GM12878 (cell line): ENCODE results near the gene ABT1. TPM values are rescaled to one million over a fixed set of nuclear protein-coding genes. Genes with fewer than 3 reads are reported as not detected.

Source experiments
- CBX5 ChIP-seq: sonication (generic); IDR thresholded peaks from 2 replicates; pipeline ENCODE4 v1.6.1; 2016; ENCODE audit warnings: low read depth, moderate library complexity, mild to moderate bottlenecking, inconsistent platforms
- CHD1 ChIP-seq: IDR thresholded peaks from 2 replicates; pipeline ENCODE4 v1.6.1; 2012; ENCODE audit warnings: low read depth, low read length, improper control_type of control experiment
- E4F1 ChIP-seq: fragments of 450-650 bp; IDR thresholded peaks from 2 replicates; pipeline ENCODE4 v1.6.1; 2018; ENCODE audit warnings: borderline replicate concordance, mild to moderate bottlenecking; ENCODE audit not compliant: partially characterized antibody
- FOXM1 ChIP-seq: IDR thresholded peaks from 2 replicates; pipeline ENCODE4 v1.6.1; 2012; ENCODE audit warnings: low read depth, mild to moderate bottlenecking, inconsistent platforms, low read length, moderate library complexity
- HDAC2 ChIP-seq: fragments of 200-600 bp; sonication (generic); IDR thresholded peaks from 2 replicates; pipeline ENCODE4 v1.6.1; 2017
- IRF5 ChIP-seq: fragments of 450-650 bp; IDR thresholded peaks from 2 replicates; pipeline ENCODE4 v1.6.1; 2017; ENCODE audit warnings: borderline replicate concordance
- LARP7 ChIP-seq: fragments of 450-650 bp; IDR thresholded peaks from 2 replicates; pipeline ENCODE4 v1.6.1; 2017; ENCODE audit warnings: mild to moderate bottlenecking
- MEF2A ChIP-seq: IDR thresholded peaks from 2 replicates; pipeline ENCODE4 v1.6.1; 2011; ENCODE audit warnings: low read depth, mild to moderate bottlenecking, low read length, moderate library complexity; ENCODE audit not compliant: insufficient read depth
- MEF2B ChIP-seq: fragments of 450-650 bp; IDR thresholded peaks from 2 replicates; pipeline ENCODE4 v1.6.1; 2018; ENCODE audit warnings: mild to moderate bottlenecking, moderate library complexity; ENCODE audit not compliant: partially characterized antibody, poor library complexity, severe bottlenecking
- MYB ChIP-seq: fragments of 150-350 bp; IDR thresholded peaks from 2 replicates; pipeline ENCODE4 v1.6.1; 2014; ENCODE audit warnings: mild to moderate bottlenecking, low read depth, low read length, borderline replicate concordance
- NR2C1 ChIP-seq: fragments of 450-650 bp; IDR thresholded peaks from 2 replicates; pipeline ENCODE4 v1.6.1; 2017; ENCODE audit warnings: antibody characterized with exemption, mild to moderate bottlenecking, moderate library complexity
- RELA ChIP-seq: fragments of 450-650 bp; IDR thresholded peaks from 2 replicates; pipeline ENCODE4 v1.8.0; 2014; ENCODE audit warnings: borderline replicate concordance; ENCODE audit not compliant: partially characterized antibody
- RUNX3 ChIP-seq: IDR thresholded peaks from 2 replicates; pipeline ENCODE4 v1.6.1; 2012; ENCODE audit warnings: low read length, inconsistent platforms
- SKIL ChIP-seq: fragments of 450-650 bp; IDR thresholded peaks from 2 replicates; pipeline ENCODE4 v1.6.1; 2017; ENCODE audit warnings: mild to moderate bottlenecking, low read depth, inconsistent platforms; ENCODE audit not compliant: poor library complexity, severe bottlenecking
- SMC3 ChIP-seq: IDR thresholded peaks from 2 replicates; pipeline ENCODE4 v1.6.1; 2011; ENCODE audit warnings: low read length, improper control_type of control experiment, borderline replicate concordance
- SREBF2 ChIP-seq: IDR thresholded peaks from 2 replicates; pipeline ENCODE4 v1.6.1; 2012; ENCODE audit warnings: mild to moderate bottlenecking, low read length
- TAF1 ChIP-seq: IDR thresholded peaks from 2 replicates; pipeline ENCODE4 v1.6.1; 2011; ENCODE audit warnings: mild to moderate bottlenecking, low read depth, low read length, borderline replicate concordance
- ZBTB40 ChIP-seq: fragments of 450-650 bp; IDR thresholded peaks from 2 replicates; pipeline ENCODE4 v1.6.1; 2016; ENCODE audit warnings: mild to moderate bottlenecking, moderate library complexity, borderline replicate concordance
- ZNF24 ChIP-seq: fragments of 450-650 bp; IDR thresholded peaks from 2 replicates; pipeline ENCODE4 v1.6.1; 2017; ENCODE audit warnings: antibody characterized with exemption, mild to moderate bottlenecking
- polyA plus RNA-seq, 11 experiments: library from polyadenylated mRNA; depleted of rRNA in 4 of 11; unstranded in 6 of 11; stranded (reverse) in 5 of 11; fragments of >200 nt; fragmentation: Nextera tagmentation in 4 of 11; fragmentation: Illumina TruSeq in 1 of 11; extraction: Ambion mirVana in 4 of 11; extraction: Trizol in 1 of 11; gene quantifications; 1 replicate in 1 of 11; 2 replicates in 10 of 11; pipeline versions ENCODE4 v1.2.1 to v1.2.3, GENCODE V29; 2011 to 2016; ENCODE audit warnings: inconsistent platforms in 2 of 11, missing spikeins in 2 of 11, low read depth in 1 of 11
- total RNA-seq, 4 experiments: library from RNA; depleted of rRNA in 3 of 4; stranded (reverse); fragments of >200 nt in 3 of 4; fragmentation: Illumina TruSeq in 1 of 4; extraction: Trizol in 1 of 4; gene quantifications; 2 replicates each; pipeline versions ENCODE4 v1.2.1 to v1.2.3, GENCODE V29; 2013 to 2021

Gene ABT1
- total and polyA plus RNA-seq, 10 of the 15 experiments (the other 5 are each of a cell fraction or from before 2014, with no cell fraction given) = 8.4 to 43.5 (median 28.2) TPM

GRCh38 chr6:26553635-26554446 lies 42.9 kb upstream of the ABT1 start (continued):
- TF ChIP-seq ZBTB40 = peak; percentile 55; the same call in 1 of the 2 replicates
- TF ChIP-seq MEF2B = no peak
- no peak for TF ChIP-seq E4F1
- TF ChIP-seq MEF2A = no peak
- no peak for TF ChIP-seq CBX5
- TF ChIP-seq FOXM1 = peak; percentile 14; the same call in 1 of the 2 replicates
- no peak for TF ChIP-seq HDAC2
- no peak for TF ChIP-seq TAF1
- peak; percentile 93 for TF ChIP-seq SREBF2
- TF ChIP-seq SKIL = no peak
- TF ChIP-seq RUNX3 = peak; percentile 32; the same call in 1 of the 2 replicates
- no peak for TF ChIP-seq MYB
- peak; percentile 99 for TF ChIP-seq ZNF24
- peak; percentile 81 for TF ChIP-seq RELA
- TF ChIP-seq SMC3 = no peak
- TF ChIP-seq NR2C1 = no peak
- TF ChIP-seq LARP7 = no peak
- 0 out of 2 replicates have a peak, but pooled peaks have one; percentile 16 for TF ChIP-seq IRF5
- TF ChIP-seq CHD1 = no peak
